GM21723 (cell line): ENCODE data around the gene STAC2.
A peak's percentile ranks its signal among the peaks of the same experiment; 100 is the strongest.

ENCODE experiments used
- ATAC-seq: cut with Tn5 transposase; IDR thresholded peaks from one replicate; pipeline ENCODE4 v1.9.1; 2021; ENCODE audit warnings: mild to moderate bottlenecking, moderate library complexity; ENCODE audit not compliant: unreplicated experiment

Gene STAC2

DNA sequence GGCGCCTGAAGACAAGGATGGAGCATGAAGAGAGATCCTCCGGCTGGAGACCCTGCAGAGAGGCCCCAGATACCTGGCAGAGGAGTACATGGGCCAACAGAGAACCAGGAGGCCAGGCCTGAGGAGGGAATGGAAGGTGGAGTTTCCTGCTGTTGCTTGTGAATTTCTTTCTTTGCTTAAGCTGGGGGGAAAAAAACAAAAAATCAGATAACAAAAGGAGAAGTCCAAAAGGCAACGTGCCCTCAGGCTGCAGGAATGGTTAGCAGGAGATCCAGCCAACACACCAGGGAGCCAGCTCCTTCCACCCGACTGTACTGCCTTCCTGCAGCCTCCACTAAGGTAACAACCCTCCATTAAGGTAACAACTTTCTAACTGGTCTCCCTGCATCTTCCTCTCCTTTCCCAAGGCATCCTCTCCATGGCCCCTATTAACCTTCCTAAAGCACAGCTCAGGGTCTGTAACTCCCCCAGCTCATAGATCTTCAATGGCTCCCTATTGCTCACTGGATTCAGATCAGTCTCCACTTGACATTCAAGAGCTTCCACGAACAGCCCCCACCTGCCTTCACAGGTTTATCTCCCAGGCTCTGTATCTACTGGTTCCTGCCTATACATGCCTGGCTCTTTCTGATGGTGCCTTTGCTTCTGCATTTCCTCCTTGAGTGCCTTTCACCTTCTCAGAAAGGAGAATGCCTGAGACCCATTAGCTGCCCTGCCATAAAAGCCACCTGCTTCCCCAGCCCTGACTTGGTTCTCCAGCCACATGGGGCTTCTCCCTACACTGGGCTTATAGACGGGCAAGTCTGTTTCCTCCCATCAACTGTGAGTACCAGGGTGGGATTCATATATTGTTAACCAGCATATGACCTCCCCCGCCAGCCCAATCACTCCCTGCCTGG, 59.1 kb downstream of the STAC2 start:
- ATAC-seq = no peak

DNA sequence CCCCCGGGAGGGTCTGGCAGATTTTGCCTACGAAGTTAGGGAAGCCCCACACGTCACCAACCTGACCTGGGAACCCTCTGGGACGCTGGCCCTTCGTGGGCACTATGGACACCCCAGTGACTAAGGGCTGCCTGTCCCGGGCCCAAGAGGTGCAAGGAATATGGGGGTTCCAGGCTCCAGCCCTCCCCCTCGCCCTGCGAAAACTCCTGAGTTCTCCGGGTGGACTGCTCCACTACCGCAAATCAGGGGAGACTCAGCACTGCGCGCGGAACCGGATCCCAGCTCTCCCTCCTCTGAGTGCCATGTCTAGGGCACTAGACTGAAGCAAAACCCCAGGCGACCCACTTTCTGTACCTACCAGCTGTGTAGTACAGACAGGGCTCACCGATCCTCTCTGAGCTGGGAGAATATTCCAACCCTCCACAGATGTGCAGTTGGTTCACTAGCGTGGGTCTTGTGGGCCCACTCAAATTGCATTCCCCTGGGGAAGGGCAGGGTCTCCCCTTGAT, 59.9 kb downstream of the STAC2 start, which contains the start of gene ARL5C:
TSS of gene ARL5C (minus strand) at position 321 of the 509 bp plus-strand sequence. CDS start 401 bp downstream, outside the sequence.
- ATAC-seq = no peak

DNA sequence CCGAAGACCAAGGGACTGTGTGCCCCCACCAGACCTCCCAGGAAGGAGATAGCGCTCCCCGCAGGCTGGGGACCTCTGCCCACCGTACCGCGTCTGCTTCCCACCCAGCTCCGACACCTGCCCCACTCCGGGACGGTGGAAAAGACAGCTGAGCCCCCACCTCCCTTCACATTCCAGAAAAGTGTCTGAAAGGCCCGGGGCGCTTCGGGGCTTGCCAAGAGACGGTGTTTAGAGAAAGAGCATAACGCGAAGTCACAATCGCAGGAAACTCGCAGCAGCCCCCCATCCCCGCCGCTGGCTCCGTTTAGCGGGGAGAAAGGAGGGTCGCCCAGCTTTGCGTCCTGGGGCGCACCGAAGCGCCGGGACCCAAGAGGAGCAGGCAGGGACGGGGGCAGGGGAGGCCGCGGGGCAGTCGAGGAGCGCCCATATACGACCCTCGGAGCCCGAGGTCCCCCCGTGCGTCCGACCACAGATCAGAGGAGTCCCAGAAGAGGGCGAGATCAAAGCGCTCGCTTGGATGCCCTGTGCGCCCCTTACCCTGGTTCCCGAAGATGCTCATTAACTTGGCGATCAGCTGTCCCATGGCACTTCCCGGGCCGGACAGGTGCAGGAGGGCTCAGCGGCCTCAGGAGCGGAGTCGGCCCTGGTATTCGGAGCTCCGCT, 60.4 kb downstream of the STAC2 start:
- peak; percentile 13 for ATAC-seq

DNA sequence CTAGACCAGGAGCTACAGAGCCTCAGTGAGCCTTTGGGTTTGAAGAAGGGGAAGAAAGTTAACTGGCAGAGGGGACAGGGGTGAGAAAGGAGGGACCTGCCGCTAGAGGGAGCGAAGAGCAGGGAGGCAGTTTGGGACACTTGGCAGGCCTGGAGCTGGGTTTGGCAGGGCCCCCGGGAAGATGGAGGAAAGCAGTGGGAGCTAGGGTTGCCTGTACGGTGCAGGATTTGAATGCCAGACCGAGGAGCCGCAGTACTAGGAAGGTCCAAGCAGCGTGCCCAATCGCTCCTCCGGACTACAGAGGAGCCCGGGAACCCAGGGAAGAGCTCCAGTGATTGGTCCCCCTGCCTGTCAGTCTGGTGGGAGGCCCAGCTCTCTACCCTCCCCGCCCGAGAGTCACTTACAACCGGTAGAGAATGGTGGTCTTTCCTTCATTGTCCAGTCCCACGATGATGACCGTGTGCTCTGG, 61.0 kb downstream of the STAC2 start:
- peak; percentile 83 for ATAC-seq

DNA sequence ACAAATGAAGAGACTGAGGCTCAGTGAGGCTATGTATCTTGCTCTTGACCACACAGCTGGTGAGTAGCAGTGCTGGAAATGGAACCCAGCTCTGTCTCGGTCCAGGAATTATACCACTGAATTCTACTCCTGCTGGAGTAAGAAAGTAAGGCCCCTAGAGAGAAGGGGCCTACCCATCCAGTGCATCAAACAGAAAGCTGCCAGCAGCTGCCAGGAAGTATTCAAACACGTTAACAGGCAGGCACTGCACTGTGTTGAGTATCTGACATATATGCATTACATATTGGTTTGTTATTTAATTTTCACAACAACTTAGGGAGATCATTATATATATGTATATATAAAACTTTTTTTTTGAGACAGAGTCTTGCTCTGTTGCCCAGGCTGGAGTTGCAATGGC, 63.8 kb downstream of the STAC2 start:
- no peak for ATAC-seq
